Upper lobe of left lung (tissue), 4 donors: Measurements from ENCODE around the gene GPC5.

Experiments used
- CTCF ChIP-seq, 6 experiments: fragments of 450-650 bp in 4 of 6; fragments of 200-600 bp in 2 of 6; sonication (generic) in 2 of 6; IDR thresholded peaks; one replicate each; pipeline ENCODE4 v1.5.1; 2016 to 2019; ENCODE audit warnings: antibody characterized with exemption in 6 of 6
- POLR2A ChIP-seq, 4 donors: fragments of 450-650 bp; IDR thresholded peaks; one replicate each; pipeline ENCODE4 v1.5.1; 2016 to 2017; ENCODE audit warnings: antibody characterized with exemption in 4 of 4, mild to moderate bottlenecking in 2 of 4
- POLR2AphosphoS5 ChIP-seq, 2 donors: sonication (generic); formaldehyde crosslinking; IDR thresholded peaks; one replicate each; pipeline ENCODE4 v1.5.1; 2017; ENCODE audit warnings: antibody characterized with exemption in 2 of 2

- TF ChIP-seq CTCF (IDR thresholded peaks at IDR 0.05): no peak
- TF ChIP-seq POLR2AphosphoS5 (IDR thresholded peaks at IDR 0.05): no peak
- TF ChIP-seq POLR2A (IDR thresholded peaks at IDR 0.05): no peak
These were observed 779.5 kb downstream of the GPC5 start for GRCh38 chr13:92177966-92178365.
